IMR-90 (cell line): ENCODE measurements around the gene SENP6. TPM values are rescaled to one million over a fixed set of nuclear protein-coding genes. Genes with fewer than 3 reads are reported as not detected.

Experiments
- ATAC-seq: fragments of 200-7000 bp; cut with Tn5 transposase; 2 replicates; pipeline ENCODE4 v1.9.1; 2020; ENCODE audit warnings: low read depth, mild to moderate bottlenecking, moderate library complexity
- BruUV-seq: library from RNA; stranded (reverse); fragments of 400-500 nt; replicated peaks from 2 replicates; lab custom pipeline; 2021; lab: Mats Ljungman, UMichigan
- CTCF ChIA-PET: fragments of 300-600 bp; formaldehyde crosslinking; extraction: SDS; loops from one replicate; lab custom pipeline; 2021; ENCODE audit warnings: antibody characterized with exemption; lab: Yijun Ruan, JAX
- POLR2A ChIA-PET: fragments of 300-600 bp; sonication (Branson Sonifier 250); formaldehyde crosslinking; loops from one replicate; lab custom pipeline; 2022; ENCODE audit warnings: antibody characterized with exemption; ENCODE audit not compliant: unreplicated experiment; lab: Charles Lee
- DNase-seq: peaks from one replicate; pipeline ENCODE4 v3.0.0; 2013
- H2AFZ ChIP-seq: replicated peaks from 2 replicates; pipeline ENCODE3; 2013; ENCODE audit warnings: low read length, mild to moderate bottlenecking; ENCODE audit not compliant: poor library complexity
- H2AK5ac ChIP-seq: 2 replicates; pipeline ENCODE4 v1.6.1; 2013; ENCODE audit warnings: low read depth, low read length, inconsistent platforms
- H2AK9ac ChIP-seq: replicated peaks from 2 replicates; pipeline ENCODE3; 2013; ENCODE audit warnings: mild to moderate bottlenecking, low read depth, low read length, moderate library complexity; ENCODE audit not compliant: poor library complexity
- H2BK120ac ChIP-seq: 2 replicates; pipeline ENCODE4 v1.6.1; 2013; ENCODE audit warnings: low read depth, low read length, inconsistent platforms
- H2BK15ac ChIP-seq: 3 replicates; pipeline ENCODE4 v1.6.1; 2013; ENCODE audit warnings: low read depth, low read length, inconsistent platforms
- H2BK20ac ChIP-seq: 2 replicates; pipeline ENCODE4 v1.6.1; 2013; ENCODE audit warnings: low read depth, mild to moderate bottlenecking, inconsistent platforms, low read length, moderate library complexity
- H2BK5ac ChIP-seq: 2 replicates; pipeline ENCODE4 v1.6.1; 2013; ENCODE audit warnings: mild to moderate bottlenecking, low read depth, low read length, inconsistent platforms; ENCODE audit not compliant: poor library complexity, severe bottlenecking
- H3K14ac ChIP-seq: replicated peaks from 2 replicates; pipeline ENCODE4 v1.6.1; 2013; ENCODE audit warnings: low read depth, low read length, inconsistent platforms
- H3K18ac ChIP-seq: 2 replicates; pipeline ENCODE4 v1.6.1; 2013; ENCODE audit warnings: low read depth, low read length, control low read depth
- H3K23ac ChIP-seq: 2 replicates; pipeline ENCODE4 v1.6.1; 2013; ENCODE audit warnings: low read depth, low read length, inconsistent platforms
- H3K27ac ChIP-seq: 2 replicates; pipeline ENCODE4 v1.5.1; 2013; ENCODE audit warnings: mild to moderate bottlenecking, control low read depth, low read length; ENCODE audit not compliant: insufficient read depth
- H3K27me3 ChIP-seq: 2 replicates; pipeline ENCODE4 v1.6.1; 2013; ENCODE audit warnings: low read length; ENCODE audit not compliant: control insufficient read depth, insufficient read depth
- H3K36me3 ChIP-seq: 2 replicates; pipeline ENCODE4 v1.6.1; 2013; ENCODE audit warnings: low read length, mixed read lengths; ENCODE audit not compliant: control insufficient read depth, insufficient read depth
- H3K4ac ChIP-seq: 2 replicates; pipeline ENCODE4 v1.6.1; 2013; ENCODE audit warnings: low read depth, low read length, inconsistent platforms
- H3K4me1 ChIP-seq: 2 replicates; pipeline ENCODE4 v1.6.1; 2013; ENCODE audit warnings: low read length, mixed read lengths; ENCODE audit not compliant: control insufficient read depth, insufficient read depth
- H3K4me2 ChIP-seq: 2 replicates; pipeline ENCODE4 v1.6.1; 2013; ENCODE audit warnings: low read depth, mild to moderate bottlenecking, control low read depth, low read length, moderate library complexity
- H3K4me3 ChIP-seq: 2 replicates; pipeline ENCODE4 v1.5.1; 2013; ENCODE audit warnings: low read depth, mild to moderate bottlenecking, control low read depth, low read length, moderate library complexity; ENCODE audit not compliant: insufficient read depth
- H3K56ac ChIP-seq: 2 replicates; pipeline ENCODE4 v1.6.1; 2013; ENCODE audit warnings: low read length, inconsistent platforms; ENCODE audit not compliant: insufficient read depth; ENCODE audit errors: extremely low read depth
- H3K79me1 ChIP-seq, 2 experiments: 2 replicates each; pipeline ENCODE4 v1.6.1; 2013; ENCODE audit warnings: low read length in 2 of 2, inconsistent platforms in 1 of 2, low read depth in 1 of 2
- H3K9ac ChIP-seq: 2 replicates; pipeline ENCODE4 v1.6.1; 2013; ENCODE audit warnings: low read depth, low read length, control low read depth
- H3K9me1 ChIP-seq: 2 replicates; pipeline ENCODE4 v1.6.1; 2013; ENCODE audit warnings: low read length, inconsistent platforms; ENCODE audit not compliant: insufficient read depth
- H3K9me3 ChIP-seq: 2 replicates; pipeline ENCODE4 v1.6.1; 2013; ENCODE audit warnings: low read length; ENCODE audit not compliant: control insufficient read depth, insufficient read depth
- H4K20me1 ChIP-seq: 2 replicates; pipeline ENCODE4 v1.6.1; 2013; ENCODE audit warnings: low read length, inconsistent platforms; ENCODE audit not compliant: insufficient read depth
- H4K5ac ChIP-seq: 2 replicates; pipeline ENCODE4 v1.6.1; 2013; ENCODE audit warnings: mild to moderate bottlenecking, low read depth, low read length, control low read depth
- H4K8ac ChIP-seq, 2 experiments: 2 replicates each; pipeline ENCODE4 v1.6.1; 2013; ENCODE audit warnings: low read depth in 2 of 2, low read length in 2 of 2, control low read depth in 1 of 2, inconsistent platforms in 1 of 2
- H4K91ac ChIP-seq: 2 replicates; pipeline ENCODE4 v1.6.1; 2013; ENCODE audit warnings: low read depth, low read length, inconsistent platforms; ENCODE audit not compliant: insufficient read depth
- CHD1 ChIP-seq: IDR thresholded peaks from 2 replicates; pipeline ENCODE4 v1.6.1; 2012; ENCODE audit warnings: low read depth, low read length, improper control_type of control experiment
- MAFK ChIP-seq: IDR thresholded peaks from 2 replicates; pipeline ENCODE4 v1.6.1; 2012; ENCODE audit warnings: low read depth, low read length, improper control_type of control experiment
- MAZ ChIP-seq: IDR thresholded peaks from 2 replicates; pipeline ENCODE4 v1.6.1; 2012; ENCODE audit warnings: low read depth, mild to moderate bottlenecking, low read length, improper control_type of control experiment, moderate library complexity, borderline replicate concordance
- WGBS, 2 experiments: methylation state at CpG; one replicate each; pipeline versions ENCODE4 v1.1.5 to v1.1.7; 2013; ENCODE audit warnings: missing lambda C conversion rate in 2 of 2; ENCODE audit not compliant: insufficient read length in 1 of 2; ENCODE audit errors: extremely low coverage in 2 of 2; 5-methylcytosine and 5-hydroxymethylcytosine counted together
- dilution Hi-C: fragments of 300-500 bp; cut with HindIII; formaldehyde crosslinking; loops from one replicate; pipeline ENCODE4 v1.14.3; 2018; ENCODE audit warnings: low sequenced_read_pairs; ENCODE audit not compliant: unreplicated experiment
- in situ Hi-C: fragments of 300-500 bp; cut with MboI; formaldehyde crosslinking; loops from 3 replicates; pipeline ENCODE4 v1.14.3; 2019; ENCODE audit warnings: low sequenced_read_pairs, inconsistent platforms, mixed read lengths
- intact Hi-C: fragments of 100-400 bp; cut with micrococcal nuclease; formaldehyde crosslinking; loops from 2 replicates; pipeline ENCODE4 v1.10.0; 2022
- polyA plus RNA-seq, 3 experiments: library from polyadenylated mRNA; depleted of rRNA; stranded (reverse); fragments of >200 nt; gene quantifications; 2 replicates each; pipeline ENCODE4 v1.2.3, GENCODE V29; 2012; ENCODE audit warnings: low replicate concordance in 1 of 3
- total RNA-seq: library from RNA; depleted of rRNA; stranded (reverse); fragments of >200 nt; gene quantifications from 2 replicates; pipeline ENCODE4 v1.2.3, GENCODE V29; 2012

Gene SENP6
- total and polyA plus RNA-seq, 2 of the 4 experiments (the other 2 are of a cell fraction), result 23.1 to 25.8 TPM

- Histone ChIP-seq H3K79me1 (peaks cover 11 to 76% of the 10 kb centered on the region in 2 experiments; a peak in 3 of 4 replicates), H3K27me3 (no peaks in the 10 kb centered on the region), H3K4me2 (no peak overlapping the region), H3K27ac (no peak overlapping the region), H2BK15ac (no peak overlapping the region), H3K14ac (no peak overlapping the region), H4K5ac (no peak overlapping the region), H3K9me1 (peaks cover 11% of the 10 kb centered on the region), H2BK120ac (no peak overlapping the region), H3K4ac (no peak overlapping the region), H3K56ac (no peak overlapping the region), H2BK5ac (no peak overlapping the region), H3K4me3 (no peak overlapping the region), H3K23ac (no peak overlapping the region), H3K36me3 (no peaks in the 10 kb centered on the region), H4K20me1 (peaks cover 85% of the 10 kb centered on the region), H2AK5ac (no peak overlapping the region), H2BK20ac (no peak overlapping the region), H3K9ac (no peak overlapping the region), H3K9me3 (no peaks in the 10 kb centered on the region), H4K8ac (no peak overlapping the region), H3K4me1 (peaks cover 7% of the 10 kb centered on the region), H2AK9ac (no peak overlapping the region), H3K18ac (no peak overlapping the region), H2AFZ (no peak overlapping the region), H4K91ac (no peak overlapping the region)
- CTCF ChIA-PET, result no interaction called here
- no CpG with 5 or more reads among the region's 4 CpGs for WGBS, 2 experiments
- DNase-seq (no peak), ATAC-seq (no peak)
- POLR2A ChIA-PET, result no interaction called here
- no TSS peak for BruUV-seq
- dilution Hi-C loops (no loop called here), intact Hi-C loops (no loop called here), in situ Hi-C loops (no loop called here)
- TF ChIP-seq CHD1 (no peak), MAZ (no peak), MAFK (peak; percentile 56)
These were observed 7.4 kb downstream of the SENP6 start for GRCh38 chr6:75608956-75609533.
